B cell (primary cell): ENCODE measurements around the gene NAXE. TPM values are rescaled to one million over a fixed set of nuclear protein-coding genes. Genes with fewer than 3 reads are reported as not detected.

Experiments used
- ATAC-seq: fragments of 200-7000 bp; cut with Tn5 transposase; one replicate; pipeline ENCODE4 v1.10.0; 2021; ENCODE audit warnings: low read depth, mild to moderate bottlenecking, moderate number of reproducible peaks, moderate library complexity
- CTCF ChIA-PET: fragments of 350-600 bp; sonication (Branson Sonifier 250); formaldehyde crosslinking; loops from one replicate; lab custom pipeline; 2021; ENCODE audit warnings: antibody characterized with exemption, inconsistent platforms; lab: Charles Lee
- POLR2A ChIA-PET: fragments of 350-600 bp; sonication (Branson Sonifier 250); formaldehyde crosslinking; loops from one replicate; lab custom pipeline; 2021; ENCODE audit warnings: antibody characterized with exemption; lab: Charles Lee
- DNase-seq: peaks from one replicate; pipeline ENCODE4 v3.0.0; 2013
- H2AFZ ChIP-seq: 2 replicates; pipeline ENCODE4 v1.6.1; 2012; ENCODE audit warnings: mild to moderate bottlenecking, low read depth, low read length; ENCODE audit not compliant: insufficient read depth, poor library complexity, severe bottlenecking
- H3K27ac ChIP-seq, 2 donors: 1 replicate in 1 of 2; 2 replicates in 1 of 2; pipeline ENCODE4 v1.5.1; 2012 to 2013; ENCODE audit warnings: low read length in 2 of 2, mild to moderate bottlenecking in 2 of 2, moderate library complexity in 1 of 2
- H3K27me3 ChIP-seq, 4 experiments: fragments of 200-600 bp in 1 of 4; sonication (generic) in 1 of 4; replicated peaks in 1 of 4; 1 replicate in 2 of 4; 2 replicates in 2 of 4; pipeline versions ENCODE4 v1.6.1 to v1.7.0; 2013 to 2016; ENCODE audit warnings: low read length in 3 of 4, mild to moderate bottlenecking in 2 of 4, mixed read lengths in 1 of 4, moderate library complexity in 1 of 4; ENCODE audit not compliant: insufficient read depth in 4 of 4, control insufficient read depth in 3 of 4; ENCODE audit errors: control extremely low read depth in 1 of 4
- H3K36me3 ChIP-seq, 2 experiments: replicated peaks in 1 of 2; 1 replicate in 1 of 2; 2 replicates in 1 of 2; pipeline versions ENCODE4 v1.6.1 to v1.7.1; 2013; ENCODE audit warnings: low read length in 1 of 2; ENCODE audit not compliant: insufficient read depth in 2 of 2, control insufficient read depth in 1 of 2; ENCODE audit errors: control extremely low read depth in 1 of 2, extremely low read depth in 1 of 2
- H3K4me1 ChIP-seq, 2 donors: fragments of 200-600 bp in 1 of 2; sonication (generic) in 1 of 2; 1 replicate in 1 of 2; 2 replicates in 1 of 2; pipeline versions ENCODE4 v1.5.1 to v1.6.1; 2013 to 2017; ENCODE audit warnings: low read length in 2 of 2; ENCODE audit not compliant: control insufficient read depth in 2 of 2, insufficient read depth in 2 of 2
- H3K4me2 ChIP-seq: replicated peaks from 2 replicates; pipeline ENCODE3; 2012; ENCODE audit warnings: mild to moderate bottlenecking, low read depth, low read length; ENCODE audit not compliant: poor library complexity, severe bottlenecking
- H3K4me3 ChIP-seq, 5 experiments: fragments of 200-600 bp in 1 of 5; sonication (generic) in 1 of 5; 1 replicate in 3 of 5; 2 replicates in 2 of 5; pipeline versions ENCODE4 v1.5.1 to v1.7.0; 2011 to 2016; ENCODE audit warnings: low read length in 4 of 5, mild to moderate bottlenecking in 4 of 5, low read depth in 2 of 5, control low read depth in 1 of 5, moderate library complexity in 1 of 5; ENCODE audit not compliant: insufficient read depth in 1 of 5; ENCODE audit errors: control extremely low read depth in 1 of 5, extremely low read depth in 1 of 5
- H3K79me2 ChIP-seq: fragments of 200-600 bp; sonication (generic); one replicate; pipeline ENCODE4 v1.6.0; 2016; ENCODE audit warnings: low read length; ENCODE audit not compliant: control insufficient read depth, insufficient read depth
- H3K9ac ChIP-seq: fragments of 200-600 bp; sonication (generic); 2 replicates; pipeline ENCODE4 v1.6.1; 2017; ENCODE audit warnings: mild to moderate bottlenecking, low read length, moderate library complexity
- H3K9me3 ChIP-seq, 3 donors: one replicate each; pipeline versions ENCODE4 v1.6.1 to v1.7.1; 2013; ENCODE audit warnings: low read length in 2 of 3; ENCODE audit not compliant: control insufficient read depth in 2 of 3, insufficient read depth in 1 of 3; ENCODE audit errors: control extremely low read depth in 1 of 3
- H4K20me1 ChIP-seq: 2 replicates; pipeline ENCODE4 v1.6.0; 2012; ENCODE audit warnings: mild to moderate bottlenecking, low read length; ENCODE audit not compliant: insufficient read depth, control insufficient read depth, poor library complexity, severe bottlenecking
- H3K27ac Mint-ChIP-seq: one replicate; pipeline ENCODE4 v1.8.0; 2021; ENCODE audit warnings: mixed read lengths
- H3K27me3 Mint-ChIP-seq: one replicate; pipeline ENCODE4 v1.8.0; 2021; ENCODE audit warnings: mixed read lengths
- H3K4me1 Mint-ChIP-seq: one replicate; pipeline ENCODE4 v1.8.0; 2021; ENCODE audit warnings: mixed read lengths
- H3K4me3 Mint-ChIP-seq: one replicate; pipeline ENCODE4 v1.8.0; 2021; ENCODE audit warnings: mixed read lengths
- H3K9me3 Mint-ChIP-seq: one replicate; pipeline ENCODE4 v1.8.0; 2022; ENCODE audit warnings: mixed read lengths; ENCODE audit not compliant: insufficient read depth
- EZH2 ChIP-seq: IDR thresholded peaks from 2 replicates; pipeline ENCODE4 v1.6.1; 2012; ENCODE audit warnings: borderline replicate concordance, low read depth, mild to moderate bottlenecking, moderate library complexity, low read length; ENCODE audit not compliant: insufficient read depth, poor library complexity, severe bottlenecking
- WGBS: methylation state at CpG from one replicate; pipeline ENCODE4 v1.1.5; 2013; ENCODE audit warnings: missing lambda C conversion rate; ENCODE audit not compliant: insufficient coverage; 5-methylcytosine and 5-hydroxymethylcytosine counted together
- intact Hi-C: fragments of 100-400 bp; cut with micrococcal nuclease; formaldehyde crosslinking; loops from one replicate; pipeline ENCODE4 v1.10.0; 2022
- polyA plus RNA-seq: library from polyadenylated mRNA; depleted of rRNA; stranded (reverse); fragments of >200 nt; gene quantifications from 2 replicates; pipeline ENCODE4 v1.2.3, GENCODE V29; 2012
- total RNA-seq, 2 donors: library from RNA; stranded (reverse); fragments of 120-200 nt in 1 of 2; gene quantifications; 1 replicate in 1 of 2; 2 replicates in 1 of 2; pipeline versions ENCODE4 v1.2.3 to v1.2.4, GENCODE V29; 2013 to 2022
- TF ChIP-seq, protein P1 (sequence below): fragments of 200-600 bp; IDR thresholded peaks from one replicate; pipeline ENCODE4 v1.8.0; 2022; ENCODE audit warnings: antibody characterized with exemption, mild to moderate bottlenecking

The NAXE gene
- total and polyA plus RNA-seq, 2 donors (not counting 1 experiment from before 2014, with no cell fraction given), result 42.8 to 59.7 TPM

DNA sequence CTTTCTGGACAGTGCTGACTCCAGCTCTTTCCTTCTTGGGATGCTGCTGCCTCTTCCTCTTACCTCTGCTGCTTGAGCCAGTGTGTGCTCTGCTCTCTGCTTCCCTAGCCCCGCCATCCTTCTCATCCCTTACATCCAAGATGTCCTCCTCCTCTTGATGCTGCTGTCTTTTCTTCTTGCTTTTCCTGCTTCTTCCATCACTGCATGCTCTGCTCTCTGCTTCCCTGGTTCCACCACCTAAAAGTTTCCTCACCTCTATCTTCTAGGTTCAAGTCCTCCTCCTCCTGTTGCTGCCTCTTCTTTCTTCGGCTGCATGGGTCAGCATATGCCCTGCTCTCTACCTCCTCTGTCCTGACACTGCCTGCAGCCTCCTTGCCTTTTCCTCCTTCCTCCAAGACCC lies 3.4 kb downstream of the NAXE start:
- DNase-seq (no peak), ATAC-seq (no peak)
- ChIA-PET CTCF (interaction anchor here (2.6 to 10.9 kb wide), 2 partner anchors 15 to 149 kb away, joined by 8 to 80 read pairs; no protein-coding TSS in a partner anchor), POLR2A (interaction anchor here (1.3 kb wide), 1 partner anchor 13 kb away, joined by 3 read pairs; no protein-coding TSS in a partner anchor)
- Histone ChIP-seq H3K4me2 (no peak overlapping the region), H3K4me1 (peaks cover 20 to 23% of the 10 kb centered on the region in 2 donors), H3K27me3 (no peaks in the 10 kb centered on the region), H3K4me3 (no peak overlapping the region), H3K36me3 (peaks cover 0 to 50% of the 10 kb centered on the region in 2 experiments), H3K79me2 (peaks cover 11% of the 10 kb centered on the region), H4K20me1 (peaks cover 8% of the 10 kb centered on the region), H3K9me3 (no peaks in the 10 kb centered on the region), H3K27ac (no peak overlapping the region), H3K9ac (no peak overlapping the region), H2AFZ (no peak overlapping the region)
- peaks cover 35% of the 10 kb centered on the region for H3K4me1 Mint-ChIP-seq
- WGBS, result 96% methylated on average over 2 of the region's 2 CpGs
- H3K27me3 Mint-ChIP-seq, result no peaks in the 10 kb centered on the region
- intact Hi-C loops, result no loop called here
- H3K9me3 Mint-ChIP-seq, result no peaks in the 10 kb centered on the region
- peak overlapping the region; percentile 10 for H3K27ac Mint-ChIP-seq
- H3K4me3 Mint-ChIP-seq, result no peak overlapping the region
- no peak for TF ChIP-seq EZH2
- TF ChIP-seq, protein P1, sequence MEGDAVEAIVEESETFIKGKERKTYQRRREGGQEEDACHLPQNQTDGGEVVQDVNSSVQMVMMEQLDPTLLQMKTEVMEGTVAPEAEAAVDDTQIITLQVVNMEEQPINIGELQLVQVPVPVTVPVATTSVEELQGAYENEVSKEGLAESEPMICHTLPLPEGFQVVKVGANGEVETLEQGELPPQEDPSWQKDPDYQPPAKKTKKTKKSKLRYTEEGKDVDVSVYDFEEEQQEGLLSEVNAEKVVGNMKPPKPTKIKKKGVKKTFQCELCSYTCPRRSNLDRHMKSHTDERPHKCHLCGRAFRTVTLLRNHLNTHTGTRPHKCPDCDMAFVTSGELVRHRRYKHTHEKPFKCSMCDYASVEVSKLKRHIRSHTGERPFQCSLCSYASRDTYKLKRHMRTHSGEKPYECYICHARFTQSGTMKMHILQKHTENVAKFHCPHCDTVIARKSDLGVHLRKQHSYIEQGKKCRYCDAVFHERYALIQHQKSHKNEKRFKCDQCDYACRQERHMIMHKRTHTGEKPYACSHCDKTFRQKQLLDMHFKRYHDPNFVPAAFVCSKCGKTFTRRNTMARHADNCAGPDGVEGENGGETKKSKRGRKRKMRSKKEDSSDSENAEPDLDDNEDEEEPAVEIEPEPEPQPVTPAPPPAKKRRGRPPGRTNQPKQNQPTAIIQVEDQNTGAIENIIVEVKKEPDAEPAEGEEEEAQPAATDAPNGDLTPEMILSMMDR, result no peak

DNA sequence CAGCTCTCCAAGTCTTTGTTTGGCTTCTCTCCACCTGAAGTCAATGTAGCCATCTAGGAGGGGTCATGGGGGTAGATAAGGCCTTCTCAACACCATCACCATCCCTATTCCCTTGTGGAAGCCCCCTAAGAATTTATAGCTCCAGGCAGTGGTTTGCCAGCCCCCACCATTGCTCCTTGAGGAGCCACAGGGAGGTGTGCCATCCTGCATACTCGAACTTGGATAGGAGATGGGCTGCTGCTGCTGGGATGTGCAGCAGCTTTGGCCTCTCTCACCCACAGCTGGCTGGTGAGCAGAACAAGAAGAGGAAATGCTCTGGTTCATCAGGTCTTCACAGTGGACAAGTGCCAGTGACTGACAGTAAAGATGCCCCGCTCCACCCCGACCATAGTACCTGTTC lies 4.8 kb downstream of the NAXE start:
- Mint-ChIP-seq H3K9me3 (no peaks in the 10 kb centered on the region), H3K4me1 (peaks cover 38% of the 10 kb centered on the region), H3K27ac (no peak overlapping the region), H3K4me3 (no peak overlapping the region), H3K27me3 (no peaks in the 10 kb centered on the region)
- Histone ChIP-seq H3K27ac (no peak overlapping the region), H3K4me1 (peaks cover 22 to 24% of the 10 kb centered on the region in 2 donors), H3K36me3 (peaks cover 0 to 50% of the 10 kb centered on the region in 2 experiments), H3K9ac (no peak overlapping the region), H3K27me3 (no peaks in the 10 kb centered on the region), H3K79me2 (peaks cover 21% of the 10 kb centered on the region), H3K9me3 (no peaks in the 10 kb centered on the region), H2AFZ (no peak overlapping the region), H4K20me1 (peaks cover 8% of the 10 kb centered on the region), H3K4me3 (no peak overlapping the region), H3K4me2 (no peak overlapping the region)
- ChIA-PET POLR2A (no interaction called here), CTCF (interaction anchor here (1.0 to 10.9 kb wide), 4 partner anchors 8 to 95 kb away, joined by 3 to 80 read pairs (median 6); no protein-coding TSS in a partner anchor)
- 100% methylated on average over 1 of the region's 3 CpGs for WGBS
- no peak for TF ChIP-seq EZH2
- TF ChIP-seq, protein P1, result no peak
- ATAC-seq (no peak), DNase-seq (no peak)
- intact Hi-C loops, result no loop called here
